Motor neuron (in vitro differentiated cells): ENCODE data around the gene AMT. TPM values are rescaled to one million over a fixed set of nuclear protein-coding genes. Genes with fewer than 3 reads are reported as not detected.
A peak's percentile ranks its signal among the peaks of the same experiment; 100 is the strongest.
"Not testable (repeated sequence)": the region's sequence is repeated elsewhere in the genome, so short reads cannot be mapped to it uniquely, and the experiment has no call there.

ENCODE experiments used
- ATAC-seq, 8 experiments: fragments of 200-7000 bp; cut with Tn5 transposase; replicated peaks in 6 of 8; 2 replicates each; pipeline ENCODE4 v1.8.0; 2021; ENCODE audit warnings: mild to moderate bottlenecking in 8 of 8, moderate library complexity in 8 of 8
- H3K27ac ChIP-seq, 2 donors: fragments of 250-450 bp; sonication (Bioruptor Pico); 2 replicates each; pipeline ENCODE4 v1.9.0; 2021; ENCODE audit warnings: antibody characterized with exemption in 2 of 2, mild to moderate bottlenecking in 2 of 2, moderate library complexity in 1 of 2
- H3K4me1 ChIP-seq, 2 donors: fragments of 250-450 bp; sonication (Bioruptor Pico); replicated peaks in 1 of 2; 2 replicates each; pipeline ENCODE4 v1.6.1; 2021; ENCODE audit warnings: antibody characterized with exemption in 2 of 2, mild to moderate bottlenecking in 2 of 2, moderate library complexity in 1 of 2
- H3K4me3 ChIP-seq, 5 donors: fragments of 250-450 bp; sonication (Bioruptor Pico); 2 replicates each; pipeline ENCODE4 v1.9.0; 2021; ENCODE audit warnings: antibody characterized with exemption in 5 of 5, mild to moderate bottlenecking in 5 of 5, moderate library complexity in 4 of 5
- WGBS, 10 experiments: fragments of 450-650 bp; shearing (Covaris generic); methylation state at CpG; one replicate each; pipeline ENCODE4 v1.0.0; 2022; 5-methylcytosine and 5-hydroxymethylcytosine counted together
- in situ Hi-C, 9 experiments: fragments of 400-800 bp; cut with MboI; loops; one replicate each; pipeline ENCODE4 v1.15.0; 2021; ENCODE audit warnings: low sequenced_read_pairs in 9 of 9, low pct_unique_long_range_greater_than_20kb in 2 of 9; ENCODE audit not compliant: unreplicated experiment in 9 of 9
- total RNA-seq, 8 experiments: library from RNA; unstranded; fragments of 300-600 nt; gene quantifications; 2 replicates each; pipeline versions ENCODE4 v1.2.3 to v1.2.4, GENCODE V29; 2022

AMT gene
- total RNA-seq, 8 experiments from 2014 or later: 2.4 to 16.1 (median 11.4) TPM

GRCh38 chr3:49401766-49402165 is 20.5 kb downstream of the AMT start:
- no peak for ATAC-seq
- WGBS, 10 experiments: 86 to 100% (median 100%) methylated on average over 1 to 2 of the region's 2 CpGs; no CpG with 5 or more reads in 1 of the 10 experiments
- in situ Hi-C loops: no loop called here
- H3K4me3 ChIP-seq: no peak overlapping the region
- peaks cover 0 to 3% of the 10 kb centered on the region in 2 donors for H3K4me1 ChIP-seq
- no peak overlapping the region for H3K27ac ChIP-seq

GRCh38 chr3:49399461-49399860 is 22.8 kb downstream of the AMT start:
- peak in 5 of 8 experiments; percentile 66 to 91 (median 82) for ATAC-seq
- Histone ChIP-seq H3K27ac (no peak overlapping the region), H3K4me1 (peaks cover 0 to 3% of the 10 kb centered on the region in 2 donors), H3K4me3 (no peak overlapping the region)
- in situ Hi-C loops: no loop called here
- 79 to 100% (median 97%) methylated on average over 1 to 3 of the region's 3 CpGs; no CpG with 5 or more reads in 2 of the 10 experiments for WGBS, 10 experiments

- peak in 7 of 8 experiments; percentile 30 to 91 (median 73) for ATAC-seq
- 60 to 100% (median 82%) methylated on average over 1 to 4 of the region's 4 CpGs; no CpG with 5 or more reads in 1 of the 10 experiments for WGBS, 10 experiments
- H3K4me1 ChIP-seq: peaks cover 0 to 3% of the 10 kb centered on the region in 2 donors
- no peak overlapping the region for H3K4me3 ChIP-seq
- peak overlapping the region in 1 of 2 donors; percentile 65 for H3K27ac ChIP-seq
- in situ Hi-C loops: no loop called here
These were observed 24.8 kb downstream of the AMT start for GRCh38 chr3:49397470-49397869.

- ATAC-seq, in situ Hi-C loops: not testable (repeated sequence)
- WGBS, 10 experiments: 79 to 100% (median 91%) methylated on average over 1 to 10 of the region's 10 CpGs
These were observed 31.0 kb downstream of the AMT start for GRCh38 chr3:49391310-49391709.

GRCh38 chr3:49389297-49389696 is 33.0 kb downstream of the AMT start:
- ATAC-seq: no peak
- WGBS, 10 experiments: 90 to 100% (median 96%) methylated on average over 1 to 5 of the region's 6 CpGs; no CpG with 5 or more reads in 6 of the 10 experiments
- no peak overlapping the region for H3K27ac ChIP-seq
- no peaks in the 10 kb centered on the region for H3K4me1 ChIP-seq
- in situ Hi-C loops: no loop called here
- H3K4me3 ChIP-seq: no peak overlapping the region

More at GRCh38 chr3:49391310-49391709, 31.0 kb downstream of the AMT start:
- H3K4me1 ChIP-seq, H3K4me3 ChIP-seq, H3K27ac ChIP-seq: not testable (repeated sequence)

GRCh38 chr3:49388289-49388820 is 33.9 kb downstream of the AMT start:
- no peak overlapping the region for H3K4me3 ChIP-seq
- H3K27ac ChIP-seq: no peak overlapping the region
- WGBS, 10 experiments: 33 to 90% methylated on average over 1 of the region's 1 CpG; no CpG with 5 or more reads in 8 of the 10 experiments
- in situ Hi-C loops: no loop called here
- no peaks in the 10 kb centered on the region for H3K4me1 ChIP-seq
- peak in 3 of 8 experiments; percentile 51 to 62 (median 59) for ATAC-seq

- no peaks in the 10 kb centered on the region for H3K4me1 ChIP-seq
- no peak overlapping the region for H3K27ac ChIP-seq
- in situ Hi-C loops: no loop called here
- 93 to 100% (median 100%) methylated on average over 1 to 2 of the region's 2 CpGs; no CpG with 5 or more reads in 6 of the 10 experiments for WGBS, 10 experiments
- H3K4me3 ChIP-seq: no peak overlapping the region
- peak in 1 of 8 experiments; percentile 18 for ATAC-seq
These were observed 34.6 kb downstream of the AMT start for GRCh38 chr3:49387721-49388120.

GRCh38 chr3:49386056-49386756 is 36.1 kb downstream of the AMT start:
- H3K27ac ChIP-seq: no peak overlapping the region
- ATAC-seq: no peak
- in situ Hi-C loops: no loop called here
- WGBS, 10 experiments: 73 to 95% (median 86%) methylated on average over 3 to 11 of the region's 11 CpGs
- H3K4me1 ChIP-seq: no peaks in the 10 kb centered on the region
- H3K4me3 ChIP-seq: no peak overlapping the region

GRCh38 chr3:49385617-49386016 is 36.7 kb downstream of the AMT start:
- 88 to 100% (median 100%) methylated on average over 1 of the region's 1 CpG; no CpG with 5 or more reads in 1 of the 10 experiments for WGBS, 10 experiments
- H3K4me3 ChIP-seq: no peak overlapping the region
- in situ Hi-C loops: no loop called here
- H3K4me1 ChIP-seq: no peaks in the 10 kb centered on the region
- no peak for ATAC-seq
- H3K27ac ChIP-seq: no peak overlapping the region

GRCh38 chr3:49383387-49383786 is 38.9 kb downstream of the AMT start:
- ATAC-seq: no peak
- H3K4me1 ChIP-seq: no peaks in the 10 kb centered on the region
- WGBS, 10 experiments: 17 to 100% (median 84%) methylated on average over 1 to 2 of the region's 5 CpGs; no CpG with 5 or more reads in 4 of the 10 experiments
- H3K4me3 ChIP-seq: no peak overlapping the region
- in situ Hi-C loops: no loop called here
- no peak overlapping the region for H3K27ac ChIP-seq

- Histone ChIP-seq H3K27ac (no peak overlapping the region), H3K4me1 (no peaks in the 10 kb centered on the region), H3K4me3 (no peak overlapping the region)
- 6 to 100% (median 94%) methylated on average over 1 to 7 of the region's 11 CpGs; no CpG with 5 or more reads in 1 of the 10 experiments for WGBS, 10 experiments
- in situ Hi-C loops: no loop called here
- ATAC-seq: peak in 4 of 8 experiments; percentile 16 to 98 (median 96)
These were observed 43.9 kb downstream of the AMT start for GRCh38 chr3:49378249-49378895.

GRCh38 chr3:49377483-49377882 is 44.8 kb downstream of the AMT start:
- in situ Hi-C loops: no loop called here
- ATAC-seq: no peak
- WGBS, 10 experiments: 83 to 100% (median 85%) methylated on average over 1 of the region's 1 CpG; no CpG with 5 or more reads in 6 of the 10 experiments
- H3K4me3 ChIP-seq: no peak overlapping the region
- H3K27ac ChIP-seq: no peak overlapping the region
- no peaks in the 10 kb centered on the region for H3K4me1 ChIP-seq

- Histone ChIP-seq H3K4me3 (no peak overlapping the region), H3K4me1 (no peaks in the 10 kb centered on the region), H3K27ac (no peak overlapping the region)
- ATAC-seq: no peak
- in situ Hi-C loops: no loop called here
These were observed 50.3 kb downstream of the AMT start for GRCh38 chr3:49371946-49372345.
